Liver (tissue), 9 donors: ENCODE measurements around the gene BRAF. TPM values are rescaled to one million over a fixed set of nuclear protein-coding genes. Genes with fewer than 3 reads are reported as not detected.

Experiments used
- DNase-seq: peaks from one replicate; pipeline ENCODE4 v3.0.0-alpha.2; 2017; ENCODE audit warnings: low spot score
- H3K27ac ChIP-seq, 2 donors: one replicate each; pipeline ENCODE4 v1.7.0; 2013; ENCODE audit warnings: inconsistent platforms in 2 of 2, low read length in 2 of 2, control low read depth in 1 of 2, low read depth in 1 of 2, mild to moderate bottlenecking in 1 of 2
- H3K27me3 ChIP-seq, 4 donors: one replicate each; pipeline versions ENCODE4 v1.6.1 to v1.7.0; 2013; ENCODE audit warnings: low read length in 3 of 4, inconsistent platforms in 1 of 4, mild to moderate bottlenecking in 1 of 4, moderate library complexity in 1 of 4; ENCODE audit not compliant: control insufficient read depth in 4 of 4, insufficient read depth in 4 of 4
- H3K36me3 ChIP-seq, 4 donors: one replicate each; pipeline versions ENCODE4 v1.6.1 to v1.7.0; 2013; ENCODE audit warnings: low read length in 3 of 4, mild to moderate bottlenecking in 3 of 4, low read depth in 1 of 4, moderate library complexity in 1 of 4; ENCODE audit not compliant: control insufficient read depth in 4 of 4, insufficient read depth in 3 of 4
- H3K4me1 ChIP-seq, 4 donors: one replicate each; pipeline versions ENCODE4 v1.6.1 to v1.7.0; 2013; ENCODE audit warnings: low read length in 3 of 4, mild to moderate bottlenecking in 3 of 4, moderate library complexity in 1 of 4; ENCODE audit not compliant: control insufficient read depth in 4 of 4, insufficient read depth in 4 of 4
- H3K4me3 ChIP-seq, 3 donors: one replicate each; pipeline versions ENCODE4 v1.6.1 to v1.7.0; 2013; ENCODE audit warnings: low read length in 3 of 3, control low read depth in 1 of 3, low read depth in 1 of 3, mild to moderate bottlenecking in 1 of 3
- H3K9ac ChIP-seq, 2 donors: one replicate each; pipeline ENCODE4 v1.7.0; 2013; ENCODE audit warnings: low read length in 2 of 2, mild to moderate bottlenecking in 2 of 2, moderate library complexity in 2 of 2, control low read depth in 1 of 2, low read depth in 1 of 2
- H3K9me3 ChIP-seq, 4 donors: one replicate each; pipeline versions ENCODE4 v1.6.1 to v1.7.0; 2013; ENCODE audit warnings: low read length in 3 of 4; ENCODE audit not compliant: control insufficient read depth in 4 of 4
- FOXA1 ChIP-seq: IDR thresholded peaks from 2 replicates; pipeline ENCODE4 v1.6.1; 2016; ENCODE audit warnings: antibody characterized with exemption
- FOXA2 ChIP-seq: IDR thresholded peaks from 2 replicates; pipeline ENCODE4 v1.6.1; 2016; ENCODE audit warnings: antibody characterized with exemption
- GABPA ChIP-seq, 2 donors: IDR thresholded peaks in 1 of 2; conservative IDR thresholded peaks in 1 of 2; 2 replicates each; pipeline ENCODE4 v1.6.1; 2016; ENCODE audit warnings: antibody characterized with exemption in 2 of 2, mild to moderate bottlenecking in 1 of 2, moderate library complexity in 1 of 2
- HNF4A ChIP-seq, 2 donors: conservative IDR thresholded peaks; 2 replicates each; pipeline ENCODE4 v1.6.1; 2016; ENCODE audit warnings: antibody characterized with exemption in 2 of 2, mild to moderate bottlenecking in 2 of 2
- HNF4G ChIP-seq: IDR thresholded peaks from 2 replicates; pipeline ENCODE4 v1.6.1; 2016; ENCODE audit warnings: antibody characterized with exemption
- JUND ChIP-seq, 2 donors: IDR thresholded peaks; 2 replicates each; pipeline ENCODE4 v1.6.1; 2016; ENCODE audit warnings: antibody characterized with exemption in 2 of 2
- NR2F2 ChIP-seq: IDR thresholded peaks from 2 replicates; pipeline ENCODE4 v1.6.1; 2016; ENCODE audit warnings: antibody characterized with exemption
- RAD21 ChIP-seq, 2 donors: IDR thresholded peaks; 2 replicates each; pipeline ENCODE4 v1.6.1; 2016; ENCODE audit warnings: antibody characterized with exemption in 2 of 2, mild to moderate bottlenecking in 2 of 2
- RXRA ChIP-seq, 2 donors: IDR thresholded peaks; 2 replicates each; pipeline ENCODE4 v1.6.1; 2017 to 2018; ENCODE audit warnings: antibody characterized with exemption in 2 of 2, mild to moderate bottlenecking in 1 of 2
- SP1 ChIP-seq: IDR thresholded peaks from 2 replicates; pipeline ENCODE4 v1.6.1; 2018; ENCODE audit warnings: antibody characterized with exemption, mild to moderate bottlenecking
- TAF1 ChIP-seq: conservative IDR thresholded peaks from 2 replicates; pipeline ENCODE4 v1.6.1; 2016; ENCODE audit warnings: antibody characterized with exemption, mild to moderate bottlenecking
- YY1 ChIP-seq: IDR thresholded peaks from 2 replicates; pipeline ENCODE4 v1.6.1; 2016; ENCODE audit warnings: antibody characterized with exemption, mild to moderate bottlenecking
- WGBS: extraction: QIAGEN DNeasy Blood & Tissue Kit; methylation state at CpG from one replicate; pipeline ENCODE4 v1.1.7; 2013; 5-methylcytosine and 5-hydroxymethylcytosine counted together
- polyA plus RNA-seq, 2 donors: library from polyadenylated mRNA; stranded (reverse) in 1 of 2; unstranded in 1 of 2; fragments of 200-250 nt in 1 of 2; fragments of >200 nt in 1 of 2; fragmentation: Nextera tagmentation in 1 of 2; extraction: Ambion mirVana in 1 of 2; gene quantifications; one replicate each; pipeline versions ENCODE4 v1.2.1 to v1.2.3, GENCODE V29; 2013 to 2015
- total RNA-seq, 2 donors: library from RNA; depleted of rRNA; stranded (reverse); fragments of >200 nt; gene quantifications; one replicate each; pipeline ENCODE4 v1.2.3, GENCODE V29; 2014
- TF ChIP-seq, protein P1 (sequence below): IDR thresholded peaks from 2 replicates; pipeline ENCODE4 v1.6.1; 2016; ENCODE audit warnings: antibody characterized with exemption, mild to moderate bottlenecking
- TF ChIP-seq, protein P2 (sequence below): fragments of 150-350 bp; IDR thresholded peaks from 2 replicates; pipeline ENCODE4 v1.5.1; 2017; ENCODE audit warnings: improper control_type of control experiment, low read depth, low read length; ENCODE audit not compliant: missing input control
- TF ChIP-seq, protein P3 (sequence below): IDR thresholded peaks from 2 replicates; pipeline ENCODE4 v1.6.1; 2016; ENCODE audit warnings: antibody characterized with exemption
- TF ChIP-seq, protein P4 (sequence below): IDR thresholded peaks from 2 replicates; pipeline ENCODE4 v1.6.1; 2016; ENCODE audit warnings: antibody characterized with exemption
- donor health status: healthy.
- donor health status: healthy.
- donor health status: healthy.
- donor health status: healthy.
- donor health status: healthy.

BRAF gene
- total and polyA plus RNA-seq, 4 donors: 2.6 to 21.9 (median 14.0) TPM

DNA sequence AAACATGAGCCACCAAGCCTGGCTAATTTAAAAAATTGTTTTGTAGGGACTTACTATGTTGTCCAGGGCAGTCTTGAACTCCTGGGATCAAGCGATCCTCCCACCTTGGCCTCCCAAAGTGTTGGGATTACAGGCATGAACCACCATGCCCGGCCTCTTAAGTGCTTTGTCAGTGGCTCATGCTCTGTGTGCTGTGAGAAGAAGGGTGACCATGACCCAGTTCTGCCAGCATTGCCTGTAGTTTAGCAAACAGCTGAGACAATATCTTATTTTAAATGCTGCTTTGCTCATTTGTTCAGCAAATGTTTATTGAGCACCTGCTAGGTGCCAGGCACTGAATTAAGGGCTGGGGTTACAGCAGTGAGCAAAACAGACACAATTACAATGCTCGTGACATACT lies 243.0 kb downstream of the BRAF start:
- Histone ChIP-seq H3K4me1 (peaks cover 0 to 6% (median 3%) of the 10 kb centered on the region in 4 donors), H3K36me3 (peaks cover 0 to 18% (median 7%) of the 10 kb centered on the region in 4 donors), H3K9ac (no peak overlapping the region), H3K4me3 (no peak overlapping the region), H3K27me3 (no peaks in the 10 kb centered on the region), H3K9me3 (no peaks in the 10 kb centered on the region), H3K27ac (no peak overlapping the region)
- 97% methylated on average over 3 of the region's 3 CpGs for WGBS
- TF ChIP-seq, protein P1, sequence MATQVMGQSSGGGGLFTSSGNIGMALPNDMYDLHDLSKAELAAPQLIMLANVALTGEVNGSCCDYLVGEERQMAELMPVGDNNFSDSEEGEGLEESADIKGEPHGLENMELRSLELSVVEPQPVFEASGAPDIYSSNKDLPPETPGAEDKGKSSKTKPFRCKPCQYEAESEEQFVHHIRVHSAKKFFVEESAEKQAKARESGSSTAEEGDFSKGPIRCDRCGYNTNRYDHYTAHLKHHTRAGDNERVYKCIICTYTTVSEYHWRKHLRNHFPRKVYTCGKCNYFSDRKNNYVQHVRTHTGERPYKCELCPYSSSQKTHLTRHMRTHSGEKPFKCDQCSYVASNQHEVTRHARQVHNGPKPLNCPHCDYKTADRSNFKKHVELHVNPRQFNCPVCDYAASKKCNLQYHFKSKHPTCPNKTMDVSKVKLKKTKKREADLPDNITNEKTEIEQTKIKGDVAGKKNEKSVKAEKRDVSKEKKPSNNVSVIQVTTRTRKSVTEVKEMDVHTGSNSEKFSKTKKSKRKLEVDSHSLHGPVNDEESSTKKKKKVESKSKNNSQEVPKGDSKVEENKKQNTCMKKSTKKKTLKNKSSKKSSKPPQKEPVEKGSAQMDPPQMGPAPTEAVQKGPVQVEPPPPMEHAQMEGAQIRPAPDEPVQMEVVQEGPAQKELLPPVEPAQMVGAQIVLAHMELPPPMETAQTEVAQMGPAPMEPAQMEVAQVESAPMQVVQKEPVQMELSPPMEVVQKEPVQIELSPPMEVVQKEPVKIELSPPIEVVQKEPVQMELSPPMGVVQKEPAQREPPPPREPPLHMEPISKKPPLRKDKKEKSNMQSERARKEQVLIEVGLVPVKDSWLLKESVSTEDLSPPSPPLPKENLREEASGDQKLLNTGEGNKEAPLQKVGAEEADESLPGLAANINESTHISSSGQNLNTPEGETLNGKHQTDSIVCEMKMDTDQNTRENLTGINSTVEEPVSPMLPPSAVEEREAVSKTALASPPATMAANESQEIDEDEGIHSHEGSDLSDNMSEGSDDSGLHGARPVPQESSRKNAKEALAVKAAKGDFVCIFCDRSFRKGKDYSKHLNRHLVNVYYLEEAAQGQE: no peak
- TF ChIP-seq TAF1 (no peak), SP1 (no peak), NR2F2 (no peak), HNF4G (no peak), YY1 (no peak), JUND (IDR thresholded peaks at IDR 0.05) (no peak), RAD21 (IDR thresholded peaks at IDR 0.05) (no peak), HNF4A (conservative IDR thresholded peaks at IDR 0.05) (no peak), FOXA2 (no peak)
- TF ChIP-seq, protein P2, sequence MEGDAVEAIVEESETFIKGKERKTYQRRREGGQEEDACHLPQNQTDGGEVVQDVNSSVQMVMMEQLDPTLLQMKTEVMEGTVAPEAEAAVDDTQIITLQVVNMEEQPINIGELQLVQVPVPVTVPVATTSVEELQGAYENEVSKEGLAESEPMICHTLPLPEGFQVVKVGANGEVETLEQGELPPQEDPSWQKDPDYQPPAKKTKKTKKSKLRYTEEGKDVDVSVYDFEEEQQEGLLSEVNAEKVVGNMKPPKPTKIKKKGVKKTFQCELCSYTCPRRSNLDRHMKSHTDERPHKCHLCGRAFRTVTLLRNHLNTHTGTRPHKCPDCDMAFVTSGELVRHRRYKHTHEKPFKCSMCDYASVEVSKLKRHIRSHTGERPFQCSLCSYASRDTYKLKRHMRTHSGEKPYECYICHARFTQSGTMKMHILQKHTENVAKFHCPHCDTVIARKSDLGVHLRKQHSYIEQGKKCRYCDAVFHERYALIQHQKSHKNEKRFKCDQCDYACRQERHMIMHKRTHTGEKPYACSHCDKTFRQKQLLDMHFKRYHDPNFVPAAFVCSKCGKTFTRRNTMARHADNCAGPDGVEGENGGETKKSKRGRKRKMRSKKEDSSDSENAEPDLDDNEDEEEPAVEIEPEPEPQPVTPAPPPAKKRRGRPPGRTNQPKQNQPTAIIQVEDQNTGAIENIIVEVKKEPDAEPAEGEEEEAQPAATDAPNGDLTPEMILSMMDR: no peak
- TF ChIP-seq, protein P3, sequence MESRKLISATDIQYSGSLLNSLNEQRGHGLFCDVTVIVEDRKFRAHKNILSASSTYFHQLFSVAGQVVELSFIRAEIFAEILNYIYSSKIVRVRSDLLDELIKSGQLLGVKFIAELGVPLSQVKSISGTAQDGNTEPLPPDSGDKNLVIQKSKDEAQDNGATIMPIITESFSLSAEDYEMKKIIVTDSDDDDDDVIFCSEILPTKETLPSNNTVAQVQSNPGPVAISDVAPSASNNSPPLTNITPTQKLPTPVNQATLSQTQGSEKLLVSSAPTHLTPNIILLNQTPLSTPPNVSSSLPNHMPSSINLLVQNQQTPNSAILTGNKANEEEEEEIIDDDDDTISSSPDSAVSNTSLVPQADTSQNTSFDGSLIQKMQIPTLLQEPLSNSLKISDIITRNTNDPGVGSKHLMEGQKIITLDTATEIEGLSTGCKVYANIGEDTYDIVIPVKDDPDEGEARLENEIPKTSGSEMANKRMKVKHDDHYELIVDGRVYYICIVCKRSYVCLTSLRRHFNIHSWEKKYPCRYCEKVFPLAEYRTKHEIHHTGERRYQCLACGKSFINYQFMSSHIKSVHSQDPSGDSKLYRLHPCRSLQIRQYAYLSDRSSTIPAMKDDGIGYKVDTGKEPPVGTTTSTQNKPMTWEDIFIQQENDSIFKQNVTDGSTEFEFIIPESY: no peak
- DNase-seq: no peak

DNA sequence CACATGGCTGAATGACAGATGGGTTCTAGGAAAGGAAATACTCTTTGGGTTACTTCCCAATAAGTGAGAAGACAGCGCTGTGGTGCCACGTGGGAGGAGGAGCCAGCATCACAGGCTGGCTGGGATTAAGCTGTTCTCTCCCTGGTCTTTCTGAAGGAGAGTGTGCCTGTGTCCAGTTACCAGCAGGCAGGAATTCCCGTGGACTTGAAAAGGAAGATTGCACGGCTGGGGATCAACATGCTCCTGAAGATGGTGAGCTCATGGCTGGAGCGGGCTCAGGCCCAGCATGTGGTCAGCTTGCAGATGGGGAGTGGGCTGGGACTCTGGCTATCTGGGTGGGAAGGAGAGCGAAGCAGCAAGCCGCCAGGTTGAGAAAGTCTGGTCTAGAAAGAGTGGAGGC lies 243.8 kb downstream of the BRAF start:
- H3K27ac ChIP-seq: no peak overlapping the region
- no peak overlapping the region for H3K9ac ChIP-seq
- peaks cover 0 to 6% (median 3%) of the 10 kb centered on the region in 4 donors for H3K4me1 ChIP-seq
- no peaks in the 10 kb centered on the region for H3K27me3 ChIP-seq
- WGBS: 97% methylated on average over 7 of the region's 7 CpGs
- H3K9me3 ChIP-seq: no peaks in the 10 kb centered on the region
- peaks cover 0 to 17% (median 7%) of the 10 kb centered on the region in 4 donors for H3K36me3 ChIP-seq
- no peak overlapping the region for H3K4me3 ChIP-seq
- DNase-seq: no peak
- TF ChIP-seq, protein P4, sequence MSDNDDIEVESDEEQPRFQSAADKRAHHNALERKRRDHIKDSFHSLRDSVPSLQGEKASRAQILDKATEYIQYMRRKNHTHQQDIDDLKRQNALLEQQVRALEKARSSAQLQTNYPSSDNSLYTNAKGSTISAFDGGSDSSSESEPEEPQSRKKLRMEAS: no peak
- TF ChIP-seq, protein P2: no peak
- TF ChIP-seq, protein P3: no peak
- TF ChIP-seq YY1: no peak
- no peak for TF ChIP-seq HNF4A (conservative IDR thresholded peaks at IDR 0.05)
- TF ChIP-seq TAF1: no peak
- no peak for TF ChIP-seq RXRA (IDR thresholded peaks at IDR 0.05)
- no peak for TF ChIP-seq FOXA1
- TF ChIP-seq HNF4G: no peak
- no peak for TF ChIP-seq FOXA2
- TF ChIP-seq SP1: no peak
- no peak for TF ChIP-seq JUND (IDR thresholded peaks at IDR 0.05)
- no peak for TF ChIP-seq GABPA (IDR thresholded peaks at IDR 0.05 in 1 of 2, conservative IDR thresholded peaks at IDR 0.05 in 1 of 2)
